SK-N-SH (cell line): ENCODE data around the gene PPP6R2. TPM values are rescaled to one million over a fixed set of nuclear protein-coding genes. Genes with fewer than 3 reads are reported as not detected.

ENCODE experiments used
- CTCF ChIA-PET: fragments of 300-600, 350-600 bp; formaldehyde crosslinking; extraction: SDS; loops from one replicate; lab custom pipeline; 2021; lab: Yijun Ruan, JAX
- POLR2A ChIA-PET: fragments of 350-600 bp; sonication (Branson Sonifier 250); formaldehyde crosslinking; extraction: SDS; loops from one replicate; lab custom pipeline; 2020; ENCODE audit warnings: antibody characterized with exemption, inconsistent platforms; lab: Yijun Ruan, JAX
- DNase-seq: peaks from one replicate; pipeline ENCODE4 v3.0.0; 2012
- H2AFZ ChIP-seq: fragments of 200-600 bp; sonication (generic); 2 replicates; pipeline ENCODE4 v1.8.1; 2016; ENCODE audit warnings: antibody characterized with exemption, mild to moderate bottlenecking, low read depth
- H3F3A ChIP-seq: fragments of 200-600 bp; sonication (generic); replicated peaks from 2 replicates; pipeline ENCODE3; 2016; ENCODE audit warnings: antibody characterized with exemption, mild to moderate bottlenecking; ENCODE audit not compliant: insufficient read depth
- H3K27ac ChIP-seq, 2 experiments: fragments of 200-500 bp in 1 of 2; fragments of 200-600 bp in 1 of 2; sonication (Bioruptor generic) in 1 of 2; sonication (generic), shearing (Covaris generic) in 1 of 2; 2 replicates each; pipeline versions ENCODE4 v1.5.1 to v1.6.1; 2014 to 2016; ENCODE audit warnings: low read depth in 2 of 2, inconsistent platforms in 1 of 2, low read length in 1 of 2, mild to moderate bottlenecking in 1 of 2, mixed read lengths in 1 of 2
- H3K27me3 ChIP-seq: fragments of 200-600 bp; sonication (generic), shearing (Covaris generic); 2 replicates; pipeline ENCODE4 v1.6.1; 2016; ENCODE audit warnings: mixed run types; ENCODE audit not compliant: insufficient read depth
- H3K36me3 ChIP-seq, 2 experiments: fragments of 200-500 bp in 1 of 2; fragments of 200-600 bp in 1 of 2; sonication (Bioruptor generic) in 1 of 2; sonication (generic) in 1 of 2; replicated peaks in 1 of 2; 2 replicates each; pipeline versions ENCODE3 to v1.5.1; 2014 to 2016; ENCODE audit warnings: low read length in 1 of 2, mild to moderate bottlenecking in 1 of 2; ENCODE audit not compliant: insufficient read depth in 2 of 2, control insufficient read depth in 1 of 2
- H3K4me1 ChIP-seq, 2 experiments: fragments of 200-500 bp in 1 of 2; fragments of 200-600 bp in 1 of 2; sonication (Bioruptor generic) in 1 of 2; sonication (generic), shearing (Covaris generic) in 1 of 2; 2 replicates each; pipeline versions ENCODE4 v1.5.1 to v1.6.1; 2014 to 2016; ENCODE audit warnings: low read depth in 1 of 2, low read length in 1 of 2, mixed run types in 1 of 2; ENCODE audit not compliant: insufficient read depth in 2 of 2, control insufficient read depth in 1 of 2
- H3K4me2 ChIP-seq: fragments of 200-600 bp; sonication (generic), shearing (Covaris generic); 2 replicates; pipeline ENCODE4 v1.6.1; 2017; ENCODE audit warnings: mixed run types
- H3K4me3 ChIP-seq, 2 experiments: fragments of 200-500 bp in 1 of 2; fragments of 200-600 bp in 1 of 2; sonication (Bioruptor generic) in 1 of 2; sonication (generic), shearing (Covaris generic) in 1 of 2; 2 replicates each; pipeline versions ENCODE4 v1.5.1 to v1.8.1; 2014 to 2016; ENCODE audit warnings: low read depth in 2 of 2, inconsistent platforms in 1 of 2, low read length in 1 of 2, mild to moderate bottlenecking in 1 of 2, mixed read lengths in 1 of 2, moderate library complexity in 1 of 2
- H3K79me2 ChIP-seq: fragments of 200-600 bp; sonication (generic); 2 replicates; pipeline ENCODE4 v1.8.1; 2017; ENCODE audit warnings: mild to moderate bottlenecking; ENCODE audit not compliant: insufficient read depth
- H3K9ac ChIP-seq: fragments of 200-600 bp; sonication (generic); 2 replicates; pipeline ENCODE4 v1.6.1; 2017; ENCODE audit warnings: mixed run types
- H3K9me2 ChIP-seq: fragments of 200-600 bp; sonication (generic); 2 replicates; pipeline ENCODE4 v1.6.1; 2017; ENCODE audit warnings: mixed run types
- H3K9me3 ChIP-seq: fragments of 200-600 bp; sonication (generic); 2 replicates; pipeline ENCODE4 v1.6.1; 2017; ENCODE audit warnings: mixed run types, mild to moderate bottlenecking, moderate library complexity
- H4K20me1 ChIP-seq: fragments of 200-600 bp; sonication (generic); 2 replicates; pipeline ENCODE4 v1.6.1; 2017; ENCODE audit warnings: mild to moderate bottlenecking, mixed run types; ENCODE audit not compliant: insufficient read depth
- CHD2 ChIP-seq: fragments of 150-350 bp; IDR thresholded peaks from 2 replicates; pipeline ENCODE4 v1.6.1; 2018; ENCODE audit warnings: low read length; ENCODE audit not compliant: partially characterized antibody
- ELF1 ChIP-seq: IDR thresholded peaks from 2 replicates; pipeline ENCODE4 v1.4.0; 2012
- EZH2phosphoT487 ChIP-seq: fragments of 200-600 bp; sonication (generic); IDR thresholded peaks from 2 replicates; pipeline ENCODE4 v1.6.1; 2017; ENCODE audit warnings: low read depth, mixed run types, mild to moderate bottlenecking, antibody characterized with exemption, moderate library complexity, borderline replicate concordance
- FOXJ3 ChIP-seq: sonication (generic); formaldehyde crosslinking; IDR thresholded peaks from 2 replicates; pipeline ENCODE4 v1.5.1; 2020; ENCODE audit warnings: mild to moderate bottlenecking, missing genetic modification reagents
- GATA2 ChIP-seq: sonication (generic); formaldehyde crosslinking; IDR thresholded peaks from 2 replicates; pipeline ENCODE4 v1.5.0; 2020; ENCODE audit warnings: mild to moderate bottlenecking, missing genetic modification reagents
- JUND ChIP-seq: IDR thresholded peaks from 2 replicates; pipeline ENCODE4 v1.4.0; 2012
- MEF2A ChIP-seq: IDR thresholded peaks from 2 replicates; pipeline ENCODE4 v1.4.0; 2012; ENCODE audit warnings: low read depth, borderline replicate concordance
- MXI1 ChIP-seq: IDR thresholded peaks from 2 replicates; pipeline ENCODE4 v1.6.1; 2012; ENCODE audit warnings: mild to moderate bottlenecking, low read depth, low read length, improper control_type of control experiment
- NFIC ChIP-seq: IDR thresholded peaks from 2 replicates; pipeline ENCODE4 v1.4.0; 2012; ENCODE audit warnings: borderline replicate concordance
- POLR2AphosphoS5 ChIP-seq: IDR thresholded peaks from 2 replicates; pipeline ENCODE4 v1.6.1; 2012; ENCODE audit warnings: low read depth, low read length
- RAD21 ChIP-seq: IDR thresholded peaks from 2 replicates; pipeline ENCODE4 v1.6.1; 2012; ENCODE audit warnings: mild to moderate bottlenecking, low read length
- RXRA ChIP-seq: IDR thresholded peaks from 2 replicates; pipeline ENCODE4 v1.4.0; 2012; ENCODE audit warnings: low read depth, mild to moderate bottlenecking, borderline replicate concordance
- SMC3 ChIP-seq: IDR thresholded peaks from 2 replicates; pipeline ENCODE4 v1.6.1; 2012; ENCODE audit warnings: low read depth, low read length, improper control_type of control experiment
- TAF1 ChIP-seq: IDR thresholded peaks from 2 replicates; pipeline ENCODE4 v1.6.1; 2012; ENCODE audit warnings: low read depth, mild to moderate bottlenecking, low read length, moderate library complexity, borderline replicate concordance
- TEAD4 ChIP-seq: IDR thresholded peaks from 2 replicates; pipeline ENCODE4 v1.4.0; 2012; ENCODE audit warnings: mild to moderate bottlenecking, borderline replicate concordance; ENCODE audit not compliant: insufficient read depth
- YY1 ChIP-seq: IDR thresholded peaks from 2 replicates; pipeline ENCODE4 v1.4.0; 2012; ENCODE audit warnings: low read depth, mild to moderate bottlenecking
- WGBS: methylation state at CpG from one replicate; pipeline ENCODE4 v1.1.6; 2017; ENCODE audit warnings: low lambda C conversion rate; 5-methylcytosine and 5-hydroxymethylcytosine counted together
- polyA plus RNA-seq, 3 experiments: library from polyadenylated mRNA; depleted of rRNA; stranded (reverse); fragments of >200 nt; gene quantifications; 2 replicates each; pipeline ENCODE4 v1.2.3, GENCODE V29; 2012
- TF ChIP-seq, protein P1 (sequence below): IDR thresholded peaks from 2 replicates; pipeline ENCODE4; 2012
- TF ChIP-seq, protein P2 (sequence below): fragments of 150-350 bp; IDR thresholded peaks from 2 replicates; pipeline ENCODE4 v1.6.1; 2016; ENCODE audit warnings: mild to moderate bottlenecking, low read depth, low read length
- TF ChIP-seq, protein P3 (sequence below): fragments of 200-600 bp; sonication (generic); IDR thresholded peaks from 2 replicates; pipeline ENCODE4 v1.6.1; 2017; ENCODE audit warnings: antibody characterized with exemption, mild to moderate bottlenecking, moderate library complexity

Gene PPP6R2
- polyA plus RNA-seq, 1 of the 3 experiments (the other 2 are of a cell fraction) = 45.7 TPM

DNA sequence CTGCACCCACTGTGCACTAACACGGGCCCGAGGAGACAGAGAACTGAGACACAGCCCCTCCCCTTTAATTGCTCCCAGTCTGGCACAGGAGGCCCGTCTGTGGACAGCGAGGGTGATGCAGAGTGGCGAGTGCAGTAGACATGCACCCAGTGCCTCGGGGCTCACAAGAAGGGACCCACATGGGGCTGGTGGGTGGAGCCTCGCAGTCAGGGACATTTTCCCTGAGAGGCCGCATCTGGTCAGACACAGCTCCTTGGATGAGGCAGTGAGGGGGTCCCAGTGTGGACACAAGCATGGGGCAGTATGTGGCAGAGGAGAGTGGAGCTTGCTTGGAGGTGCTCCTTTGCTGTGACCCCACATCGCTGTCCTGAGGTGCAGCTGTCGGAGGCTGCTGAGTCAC lies 76.9 kb downstream of the PPP6R2 start:
- Histone ChIP-seq H3K4me2 (no peak overlapping the region), H2AFZ (no peak overlapping the region), H3K27ac (no peak overlapping the region), H3F3A (no peaks in the 10 kb centered on the region), H3K4me3 (no peak overlapping the region), H4K20me1 (no peaks in the 10 kb centered on the region), H3K9me2 (no peaks in the 10 kb centered on the region), H3K4me1 (no peaks in the 10 kb centered on the region), H3K79me2 (no peaks in the 10 kb centered on the region), H3K9me3 (no peaks in the 10 kb centered on the region), H3K9ac (no peak overlapping the region), H3K27me3 (no peaks in the 10 kb centered on the region), H3K36me3 (peaks cover 46 to 75% of the 10 kb centered on the region in 2 experiments)
- CTCF ChIA-PET = no interaction called here
- no peak for DNase-seq
- POLR2A ChIA-PET = interaction anchor here (0.5 kb wide), 1 partner anchor 39 kb away, joined by 4 read pairs; no protein-coding TSS in a partner anchor
- 86% methylated on average over 7 of the region's 10 CpGs for WGBS
- TF ChIP-seq ELF1 = no peak
- TF ChIP-seq TAF1 = no peak

DNA sequence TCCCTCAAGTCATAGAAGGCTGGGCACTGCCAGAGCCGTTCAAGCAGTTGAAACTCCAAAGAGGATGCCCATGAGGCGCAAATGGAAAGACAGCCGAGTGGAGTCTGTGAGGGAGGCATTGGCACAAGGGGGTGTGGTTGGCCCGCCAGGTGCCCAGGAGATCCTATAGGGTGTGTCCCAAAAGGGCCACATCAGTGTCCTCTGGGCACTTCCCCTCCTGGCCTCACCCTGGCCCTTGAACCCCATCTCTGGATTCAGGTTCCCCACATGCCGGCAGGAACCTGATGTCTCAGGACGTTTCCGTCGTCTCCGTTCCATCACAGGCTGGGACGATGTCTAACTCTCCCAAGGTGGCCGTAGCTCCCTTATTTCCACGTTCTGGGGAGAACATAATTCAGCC lies 77.5 kb downstream of the PPP6R2 start:
- Histone ChIP-seq H3K36me3 (peaks cover 52 to 75% of the 10 kb centered on the region in 2 experiments), H3K9ac (no peak overlapping the region), H3K9me2 (no peaks in the 10 kb centered on the region), H3K9me3 (no peaks in the 10 kb centered on the region), H2AFZ (no peak overlapping the region), H3K79me2 (no peaks in the 10 kb centered on the region), H3F3A (no peaks in the 10 kb centered on the region), H4K20me1 (no peaks in the 10 kb centered on the region), H3K4me1 (no peaks in the 10 kb centered on the region), H3K27ac (no peak overlapping the region), H3K4me2 (no peak overlapping the region), H3K4me3 (no peak overlapping the region), H3K27me3 (no peaks in the 10 kb centered on the region)
- no peak for DNase-seq
- no peak for TF ChIP-seq MXI1
- ChIA-PET CTCF (no interaction called here), POLR2A (no interaction called here)
- WGBS = 91% methylated on average over 12 of the region's 12 CpGs

DNA sequence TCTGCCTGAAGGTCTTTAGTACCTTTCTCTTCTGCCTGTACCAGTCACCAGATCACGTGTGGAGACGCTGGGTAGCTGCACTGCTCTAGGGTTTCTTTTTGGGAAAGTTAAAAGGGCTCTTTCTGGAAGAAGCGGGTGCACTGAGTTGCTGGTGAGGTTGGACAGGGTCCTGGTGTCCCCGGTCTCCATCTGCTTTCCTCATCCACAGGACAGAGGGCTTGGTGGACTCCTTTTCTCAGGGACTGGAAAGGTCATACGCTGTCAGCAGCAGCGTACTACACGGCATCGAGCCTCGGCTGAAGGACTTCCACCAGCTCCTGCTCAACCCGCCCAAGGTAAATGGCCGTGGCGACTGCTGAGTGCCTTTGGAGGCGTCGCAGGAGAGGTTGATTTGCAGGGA lies 78.9 kb downstream of the PPP6R2 start:
- Histone ChIP-seq H3K4me3 (no peak overlapping the region), H3K9me3 (no peaks in the 10 kb centered on the region), H3K4me2 (no peak overlapping the region), H2AFZ (no peak overlapping the region), H4K20me1 (no peaks in the 10 kb centered on the region), H3K9me2 (no peaks in the 10 kb centered on the region), H3K79me2 (no peaks in the 10 kb centered on the region), H3K4me1 (no peaks in the 10 kb centered on the region), H3K9ac (no peak overlapping the region), H3F3A (no peaks in the 10 kb centered on the region), H3K27me3 (no peaks in the 10 kb centered on the region), H3K36me3 (peaks cover 51 to 66% of the 10 kb centered on the region in 2 experiments), H3K27ac (no peak overlapping the region)
- WGBS = 99% methylated on average over 14 of the region's 14 CpGs
- CTCF ChIA-PET = no interaction called here
- DNase-seq = no peak
- POLR2A ChIA-PET = no interaction called here
- no peak for TF ChIP-seq GATA2 (CRISPR knock-in tag)
- TF ChIP-seq, protein P1, sequence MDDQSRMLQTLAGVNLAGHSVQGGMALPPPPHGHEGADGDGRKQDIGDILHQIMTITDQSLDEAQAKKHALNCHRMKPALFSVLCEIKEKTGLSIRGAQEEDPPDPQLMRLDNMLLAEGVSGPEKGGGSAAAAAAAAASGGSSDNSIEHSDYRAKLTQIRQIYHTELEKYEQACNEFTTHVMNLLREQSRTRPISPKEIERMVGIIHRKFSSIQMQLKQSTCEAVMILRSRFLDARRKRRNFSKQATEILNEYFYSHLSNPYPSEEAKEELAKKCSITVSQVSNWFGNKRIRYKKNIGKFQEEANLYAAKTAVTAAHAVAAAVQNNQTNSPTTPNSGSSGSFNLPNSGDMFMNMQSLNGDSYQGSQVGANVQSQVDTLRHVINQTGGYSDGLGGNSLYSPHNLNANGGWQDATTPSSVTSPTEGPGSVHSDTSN = no peak
- no peak for TF ChIP-seq TAF1
- TF ChIP-seq JUND = no peak
- TF ChIP-seq, protein P2, sequence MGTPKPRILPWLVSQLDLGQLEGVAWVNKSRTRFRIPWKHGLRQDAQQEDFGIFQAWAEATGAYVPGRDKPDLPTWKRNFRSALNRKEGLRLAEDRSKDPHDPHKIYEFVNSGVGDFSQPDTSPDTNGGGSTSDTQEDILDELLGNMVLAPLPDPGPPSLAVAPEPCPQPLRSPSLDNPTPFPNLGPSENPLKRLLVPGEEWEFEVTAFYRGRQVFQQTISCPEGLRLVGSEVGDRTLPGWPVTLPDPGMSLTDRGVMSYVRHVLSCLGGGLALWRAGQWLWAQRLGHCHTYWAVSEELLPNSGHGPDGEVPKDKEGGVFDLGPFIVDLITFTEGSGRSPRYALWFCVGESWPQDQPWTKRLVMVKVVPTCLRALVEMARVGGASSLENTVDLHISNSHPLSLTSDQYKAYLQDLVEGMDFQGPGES = no peak
- TF ChIP-seq SMC3 = no peak
- no peak for TF ChIP-seq CHD2
- TF ChIP-seq RXRA = no peak
- no peak for TF ChIP-seq TEAD4
- no peak for TF ChIP-seq POLR2AphosphoS5
- TF ChIP-seq NFIC = no peak
- TF ChIP-seq YY1 = no peak
- no peak for TF ChIP-seq RAD21
- TF ChIP-seq FOXJ3 (CRISPR knock-in tag) = no peak
- no peak for TF ChIP-seq EZH2phosphoT487
- TF ChIP-seq, protein P3, sequence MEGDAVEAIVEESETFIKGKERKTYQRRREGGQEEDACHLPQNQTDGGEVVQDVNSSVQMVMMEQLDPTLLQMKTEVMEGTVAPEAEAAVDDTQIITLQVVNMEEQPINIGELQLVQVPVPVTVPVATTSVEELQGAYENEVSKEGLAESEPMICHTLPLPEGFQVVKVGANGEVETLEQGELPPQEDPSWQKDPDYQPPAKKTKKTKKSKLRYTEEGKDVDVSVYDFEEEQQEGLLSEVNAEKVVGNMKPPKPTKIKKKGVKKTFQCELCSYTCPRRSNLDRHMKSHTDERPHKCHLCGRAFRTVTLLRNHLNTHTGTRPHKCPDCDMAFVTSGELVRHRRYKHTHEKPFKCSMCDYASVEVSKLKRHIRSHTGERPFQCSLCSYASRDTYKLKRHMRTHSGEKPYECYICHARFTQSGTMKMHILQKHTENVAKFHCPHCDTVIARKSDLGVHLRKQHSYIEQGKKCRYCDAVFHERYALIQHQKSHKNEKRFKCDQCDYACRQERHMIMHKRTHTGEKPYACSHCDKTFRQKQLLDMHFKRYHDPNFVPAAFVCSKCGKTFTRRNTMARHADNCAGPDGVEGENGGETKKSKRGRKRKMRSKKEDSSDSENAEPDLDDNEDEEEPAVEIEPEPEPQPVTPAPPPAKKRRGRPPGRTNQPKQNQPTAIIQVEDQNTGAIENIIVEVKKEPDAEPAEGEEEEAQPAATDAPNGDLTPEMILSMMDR = no peak
- TF ChIP-seq MEF2A = no peak
